WTC11 (cell line): ENCODE data around the gene LCT. TPM values are rescaled to one million over a fixed set of nuclear protein-coding genes. Genes with fewer than 3 reads are reported as not detected.

Experiments used
- ATAC-seq: fragments of 200-7000 bp; cut with Tn5 transposase; 2 replicates; pipeline ENCODE4 v1.10.0; 2021; ENCODE audit warnings: mild to moderate bottlenecking, moderate library complexity
- CTCF ChIA-PET: fragments of 300-600 bp; sonication (Branson Sonifier 250); formaldehyde crosslinking; loops from one replicate; lab custom pipeline; 2021; ENCODE audit warnings: antibody characterized with exemption; lab: Charles Lee
- POLR2A ChIA-PET: fragments of 350-600 bp; sonication (Branson Sonifier 250); formaldehyde crosslinking; loops from one replicate; lab custom pipeline; 2021; ENCODE audit warnings: antibody characterized with exemption; lab: Charles Lee
- DNase-seq: peaks from one replicate; pipeline ENCODE4 v3.0.0; 2021; ENCODE audit warnings: low spot score
- H3K27ac Mint-ChIP-seq: 2 replicates; pipeline ENCODE4 v1.8.0; 2021; ENCODE audit warnings: mixed read lengths
- H3K27me3 Mint-ChIP-seq: 2 replicates; pipeline ENCODE4 v1.8.0; 2021; ENCODE audit warnings: low read depth, mild to moderate bottlenecking, moderate library complexity, mixed read lengths
- H3K36me3 Mint-ChIP-seq: 2 replicates; pipeline ENCODE4 v1.8.0; 2021; ENCODE audit warnings: mixed read lengths
- H3K4me1 Mint-ChIP-seq: 2 replicates; pipeline ENCODE4 v1.8.0; 2022; ENCODE audit warnings: mixed read lengths
- H3K4me3 Mint-ChIP-seq: 2 replicates; pipeline ENCODE4 v1.8.0; 2021; ENCODE audit warnings: mild to moderate bottlenecking, moderate library complexity, mixed read lengths
- H3K9me3 Mint-ChIP-seq: 2 replicates; pipeline ENCODE4 v1.8.0; 2021; ENCODE audit warnings: mixed read lengths
- CBFB ChIP-seq: sonication (generic); formaldehyde crosslinking; IDR thresholded peaks from 2 replicates; pipeline ENCODE4 v1.8.1; 2022; ENCODE audit warnings: mild to moderate bottlenecking, low read depth, missing genetic modification reagents
- CREB1 ChIP-seq: sonication (generic); formaldehyde crosslinking; IDR thresholded peaks from 2 replicates; pipeline ENCODE4 v1.8.0; 2023; ENCODE audit warnings: mild to moderate bottlenecking, missing genetic modification reagents
- ESRRA ChIP-seq: sonication (generic); formaldehyde crosslinking; IDR thresholded peaks from 2 replicates; pipeline ENCODE4 v1.8.1; 2022; ENCODE audit warnings: mild to moderate bottlenecking, missing genetic modification reagents, borderline replicate concordance
- GABPB1 ChIP-seq: sonication (generic); formaldehyde crosslinking; IDR thresholded peaks from 2 replicates; pipeline ENCODE4 v1.8.1; 2023; ENCODE audit warnings: mild to moderate bottlenecking, missing genetic modification reagents
- JAZF1 ChIP-seq: fragments of 250-450 bp; sonication (Bioruptor Pico); IDR thresholded peaks from 2 replicates; pipeline ENCODE4 v1.9.0; 2021; ENCODE audit warnings: moderate library complexity, mild to moderate bottlenecking, inconsistent platforms
- MYBL2 ChIP-seq: sonication (generic); formaldehyde crosslinking; IDR thresholded peaks from 2 replicates; pipeline ENCODE4 v1.8.1; 2023; ENCODE audit warnings: mild to moderate bottlenecking, moderate library complexity, missing genetic modification reagents
- NR1H2 ChIP-seq: sonication (generic); formaldehyde crosslinking; IDR thresholded peaks from 2 replicates; pipeline ENCODE4 v1.9.0; 2021; ENCODE audit warnings: mild to moderate bottlenecking, moderate library complexity, missing genetic modification reagents
- TCF7 ChIP-seq: sonication (generic); formaldehyde crosslinking; IDR thresholded peaks from 2 replicates; pipeline ENCODE4 v1.8.0; 2022; ENCODE audit warnings: mild to moderate bottlenecking, low read depth, missing genetic modification reagents, moderate library complexity
- TP53 ChIP-seq: sonication (generic); formaldehyde crosslinking; IDR thresholded peaks from 2 replicates; pipeline ENCODE4 v1.8.1; 2023; ENCODE audit warnings: mild to moderate bottlenecking, missing genetic modification reagents
- ZNF317 ChIP-seq: sonication (generic); formaldehyde crosslinking; IDR thresholded peaks from 2 replicates; pipeline ENCODE4 v1.8.1; 2023; ENCODE audit warnings: low read depth, mild to moderate bottlenecking, moderate library complexity, missing genetic modification reagents, borderline replicate concordance
- total RNA-seq: library from RNA; stranded (reverse); gene quantifications from 3 replicates; pipeline ENCODE4 v1.2.3, GENCODE V29; 2021
- TF ChIP-seq, protein P1 (sequence below): sonication (generic); formaldehyde crosslinking; IDR thresholded peaks from 2 replicates; pipeline ENCODE4 v1.8.1; 2023; ENCODE audit warnings: mild to moderate bottlenecking, missing genetic modification reagents, moderate library complexity
- TF ChIP-seq, protein P2 (sequence below): sonication (generic); formaldehyde crosslinking; IDR thresholded peaks from 2 replicates; pipeline ENCODE4 v1.8.1; 2023; ENCODE audit warnings: mild to moderate bottlenecking, missing genetic modification reagents
- TF ChIP-seq, protein P3 (sequence below): sonication (generic); formaldehyde crosslinking; IDR thresholded peaks from 2 replicates; pipeline ENCODE4 v1.8.1; 2022; ENCODE audit warnings: low read depth, mild to moderate bottlenecking, moderate library complexity, missing genetic modification reagents, borderline replicate concordance
- TF ChIP-seq, protein P4 (sequence below): sonication (generic); formaldehyde crosslinking; IDR thresholded peaks from 2 replicates; pipeline ENCODE4 v1.8.0; 2022; ENCODE audit warnings: mild to moderate bottlenecking, missing genetic modification reagents
- TF ChIP-seq, protein P5 (sequence below): sonication (generic); formaldehyde crosslinking; IDR thresholded peaks from 2 replicates; pipeline ENCODE4 v1.8.1; 2023; ENCODE audit warnings: mild to moderate bottlenecking, missing genetic modification reagents, borderline replicate concordance
- TF ChIP-seq, protein P6 (sequence below): sonication (generic); formaldehyde crosslinking; conservative IDR thresholded peaks from 2 replicates; pipeline ENCODE4 v1.8.1; 2022; ENCODE audit warnings: mild to moderate bottlenecking, missing genetic modification reagents
- TF ChIP-seq, protein P7 (sequence below): sonication (generic); formaldehyde crosslinking; IDR thresholded peaks from 2 replicates; pipeline ENCODE4 v1.8.0; 2022; ENCODE audit warnings: mild to moderate bottlenecking, missing genetic modification reagents
- TF ChIP-seq, protein P8 (sequence below): sonication (generic); formaldehyde crosslinking; IDR thresholded peaks from 2 replicates; pipeline ENCODE4 v1.8.0; 2022; ENCODE audit warnings: mild to moderate bottlenecking, missing genetic modification reagents

The LCT gene
- total RNA-seq, 1 experiment from 2014 or later: 0.02 TPM

DNA sequence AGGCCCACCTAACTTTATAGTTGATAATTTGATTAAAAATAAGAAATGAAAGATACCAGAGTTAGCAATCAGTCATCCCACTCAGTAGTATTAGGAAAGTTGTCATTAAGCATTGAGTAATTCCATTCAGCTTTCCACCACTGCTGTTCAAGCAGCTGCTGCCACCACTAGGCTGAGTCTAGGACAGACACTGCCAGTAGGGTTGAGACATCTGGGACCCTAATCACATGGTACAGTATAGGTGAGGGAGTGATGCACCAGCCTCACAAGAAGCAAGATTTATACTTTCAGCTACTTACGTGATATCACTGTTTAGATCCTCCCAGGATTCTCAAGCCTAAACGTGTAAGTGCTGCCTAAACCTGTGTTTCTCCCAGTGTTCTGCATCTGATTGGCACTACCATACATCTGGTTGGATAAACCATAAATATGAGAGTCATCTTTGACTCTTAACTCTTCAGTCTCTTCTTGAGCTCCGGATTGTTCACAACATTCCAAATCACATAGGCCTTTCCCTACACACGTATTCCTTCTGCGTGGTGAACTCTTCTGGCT, 92.1 kb downstream of the LCT start:
- no peak for TF ChIP-seq TCF7 (CRISPR knock-in tag)
- TF ChIP-seq, protein P1, sequence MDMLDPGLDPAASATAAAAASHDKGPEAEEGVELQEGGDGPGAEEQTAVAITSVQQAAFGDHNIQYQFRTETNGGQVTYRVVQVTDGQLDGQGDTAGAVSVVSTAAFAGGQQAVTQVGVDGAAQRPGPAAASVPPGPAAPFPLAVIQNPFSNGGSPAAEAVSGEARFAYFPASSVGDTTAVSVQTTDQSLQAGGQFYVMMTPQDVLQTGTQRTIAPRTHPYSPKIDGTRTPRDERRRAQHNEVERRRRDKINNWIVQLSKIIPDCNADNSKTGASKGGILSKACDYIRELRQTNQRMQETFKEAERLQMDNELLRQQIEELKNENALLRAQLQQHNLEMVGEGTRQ (CRISPR knock-in tag): peak; percentile 23; the same call in 1 of the 2 replicates
- Mint-ChIP-seq H3K4me3 (peak overlapping the region; percentile 38), H3K27me3 (no peaks in the 10 kb centered on the region), H3K4me1 (peaks cover 21% of the 10 kb centered on the region), H3K27ac (no peak overlapping the region), H3K36me3 (peaks cover 25% of the 10 kb centered on the region), H3K9me3 (no peaks in the 10 kb centered on the region)
- ChIA-PET POLR2A (no interaction called here), CTCF (interaction anchor here (0.5 to 1.7 kb wide), 4 partner anchors 16 to 756 kb away, joined by 3 to 6 read pairs (median 4); no protein-coding TSS in a partner anchor)
- DNase-seq (peak; percentile 24), ATAC-seq (peak; percentile 14)

DNA sequence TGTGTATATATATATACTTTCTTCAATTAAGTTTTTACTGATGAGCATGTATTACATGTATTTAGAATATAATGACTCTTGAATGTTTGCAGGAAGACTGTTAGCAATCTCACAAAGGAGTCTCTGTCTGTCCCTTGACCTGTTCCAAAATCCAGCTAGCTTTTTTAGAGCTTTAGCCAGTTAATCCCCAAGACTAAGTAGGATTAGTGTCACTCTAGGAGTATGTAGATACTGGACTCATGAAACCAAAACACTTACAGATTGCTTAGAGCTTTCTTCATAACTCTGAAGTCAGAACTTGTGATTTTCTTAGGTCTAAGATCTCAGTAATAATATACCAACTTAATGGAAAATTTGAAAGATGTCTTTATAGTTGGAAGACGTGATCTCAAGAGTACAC, 93.1 kb downstream of the LCT start:
- Mint-ChIP-seq H3K4me3 (peak overlapping the region; percentile 38), H3K36me3 (peaks cover 15% of the 10 kb centered on the region), H3K4me1 (peaks cover 21% of the 10 kb centered on the region), H3K27ac (0 out of 2 replicates have a peak overlapping the region, but pooled peaks have one; percentile 28), H3K27me3 (no peaks in the 10 kb centered on the region), H3K9me3 (no peaks in the 10 kb centered on the region)
- TF ChIP-seq NR1H2 (CRISPR knock-in tag): no peak
- no peak for TF ChIP-seq CBFB (CRISPR knock-in tag)
- TF ChIP-seq ESRRA (CRISPR knock-in tag): no peak
- TF ChIP-seq, protein P2, sequence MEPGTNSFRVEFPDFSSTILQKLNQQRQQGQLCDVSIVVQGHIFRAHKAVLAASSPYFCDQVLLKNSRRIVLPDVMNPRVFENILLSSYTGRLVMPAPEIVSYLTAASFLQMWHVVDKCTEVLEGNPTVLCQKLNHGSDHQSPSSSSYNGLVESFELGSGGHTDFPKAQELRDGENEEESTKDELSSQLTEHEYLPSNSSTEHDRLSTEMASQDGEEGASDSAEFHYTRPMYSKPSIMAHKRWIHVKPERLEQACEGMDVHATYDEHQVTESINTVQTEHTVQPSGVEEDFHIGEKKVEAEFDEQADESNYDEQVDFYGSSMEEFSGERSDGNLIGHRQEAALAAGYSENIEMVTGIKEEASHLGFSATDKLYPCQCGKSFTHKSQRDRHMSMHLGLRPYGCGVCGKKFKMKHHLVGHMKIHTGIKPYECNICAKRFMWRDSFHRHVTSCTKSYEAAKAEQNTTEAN (CRISPR knock-in tag): no peak
- TF ChIP-seq, protein P3, sequence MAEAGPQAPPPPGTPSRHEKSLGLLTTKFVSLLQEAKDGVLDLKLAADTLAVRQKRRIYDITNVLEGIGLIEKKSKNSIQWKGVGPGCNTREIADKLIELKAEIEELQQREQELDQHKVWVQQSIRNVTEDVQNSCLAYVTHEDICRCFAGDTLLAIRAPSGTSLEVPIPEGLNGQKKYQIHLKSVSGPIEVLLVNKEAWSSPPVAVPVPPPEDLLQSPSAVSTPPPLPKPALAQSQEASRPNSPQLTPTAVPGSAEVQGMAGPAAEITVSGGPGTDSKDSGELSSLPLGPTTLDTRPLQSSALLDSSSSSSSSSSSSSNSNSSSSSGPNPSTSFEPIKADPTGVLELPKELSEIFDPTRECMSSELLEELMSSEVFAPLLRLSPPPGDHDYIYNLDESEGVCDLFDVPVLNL (CRISPR knock-in tag): no peak
- no peak for TF ChIP-seq TCF7 (CRISPR knock-in tag)
- no peak for TF ChIP-seq TP53
- TF ChIP-seq, protein P4, sequence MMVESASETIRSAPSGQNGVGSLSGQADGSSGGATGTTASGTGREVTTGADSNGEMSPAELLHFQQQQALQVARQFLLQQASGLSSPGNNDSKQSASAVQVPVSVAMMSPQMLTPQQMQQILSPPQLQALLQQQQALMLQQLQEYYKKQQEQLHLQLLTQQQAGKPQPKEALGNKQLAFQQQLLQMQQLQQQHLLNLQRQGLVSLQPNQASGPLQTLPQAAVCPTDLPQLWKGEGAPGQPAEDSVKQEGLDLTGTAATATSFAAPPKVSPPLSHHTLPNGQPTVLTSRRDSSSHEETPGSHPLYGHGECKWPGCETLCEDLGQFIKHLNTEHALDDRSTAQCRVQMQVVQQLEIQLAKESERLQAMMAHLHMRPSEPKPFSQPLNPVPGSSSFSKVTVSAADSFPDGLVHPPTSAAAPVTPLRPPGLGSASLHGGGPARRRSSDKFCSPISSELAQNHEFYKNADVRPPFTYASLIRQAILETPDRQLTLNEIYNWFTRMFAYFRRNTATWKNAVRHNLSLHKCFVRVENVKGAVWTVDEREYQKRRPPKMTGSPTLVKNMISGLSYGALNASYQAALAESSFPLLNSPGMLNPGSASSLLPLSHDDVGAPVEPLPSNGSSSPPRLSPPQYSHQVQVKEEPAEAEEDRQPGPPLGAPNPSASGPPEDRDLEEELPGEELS (CRISPR knock-in tag): no peak
- no peak for TF ChIP-seq ZNF317 (CRISPR knock-in tag)
- TF ChIP-seq MYBL2 (CRISPR knock-in tag): no peak
- TF ChIP-seq, protein P5, sequence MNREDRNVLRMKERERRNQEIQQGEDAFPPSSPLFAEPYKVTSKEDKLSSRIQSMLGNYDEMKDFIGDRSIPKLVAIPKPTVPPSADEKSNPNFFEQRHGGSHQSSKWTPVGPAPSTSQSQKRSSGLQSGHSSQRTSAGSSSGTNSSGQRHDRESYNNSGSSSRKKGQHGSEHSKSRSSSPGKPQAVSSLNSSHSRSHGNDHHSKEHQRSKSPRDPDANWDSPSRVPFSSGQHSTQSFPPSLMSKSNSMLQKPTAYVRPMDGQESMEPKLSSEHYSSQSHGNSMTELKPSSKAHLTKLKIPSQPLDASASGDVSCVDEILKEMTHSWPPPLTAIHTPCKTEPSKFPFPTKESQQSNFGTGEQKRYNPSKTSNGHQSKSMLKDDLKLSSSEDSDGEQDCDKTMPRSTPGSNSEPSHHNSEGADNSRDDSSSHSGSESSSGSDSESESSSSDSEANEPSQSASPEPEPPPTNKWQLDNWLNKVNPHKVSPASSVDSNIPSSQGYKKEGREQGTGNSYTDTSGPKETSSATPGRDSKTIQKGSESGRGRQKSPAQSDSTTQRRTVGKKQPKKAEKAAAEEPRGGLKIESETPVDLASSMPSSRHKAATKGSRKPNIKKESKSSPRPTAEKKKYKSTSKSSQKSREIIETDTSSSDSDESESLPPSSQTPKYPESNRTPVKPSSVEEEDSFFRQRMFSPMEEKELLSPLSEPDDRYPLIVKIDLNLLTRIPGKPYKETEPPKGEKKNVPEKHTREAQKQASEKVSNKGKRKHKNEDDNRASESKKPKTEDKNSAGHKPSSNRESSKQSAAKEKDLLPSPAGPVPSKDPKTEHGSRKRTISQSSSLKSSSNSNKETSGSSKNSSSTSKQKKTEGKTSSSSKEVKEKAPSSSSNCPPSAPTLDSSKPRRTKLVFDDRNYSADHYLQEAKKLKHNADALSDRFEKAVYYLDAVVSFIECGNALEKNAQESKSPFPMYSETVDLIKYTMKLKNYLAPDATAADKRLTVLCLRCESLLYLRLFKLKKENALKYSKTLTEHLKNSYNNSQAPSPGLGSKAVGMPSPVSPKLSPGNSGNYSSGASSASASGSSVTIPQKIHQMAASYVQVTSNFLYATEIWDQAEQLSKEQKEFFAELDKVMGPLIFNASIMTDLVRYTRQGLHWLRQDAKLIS (CRISPR knock-in tag): no peak
- TF ChIP-seq, protein P6, sequence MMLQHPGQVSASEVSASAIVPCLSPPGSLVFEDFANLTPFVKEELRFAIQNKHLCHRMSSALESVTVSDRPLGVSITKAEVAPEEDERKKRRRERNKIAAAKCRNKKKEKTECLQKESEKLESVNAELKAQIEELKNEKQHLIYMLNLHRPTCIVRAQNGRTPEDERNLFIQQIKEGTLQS (CRISPR knock-in tag): no peak
- TF ChIP-seq, protein P7, sequence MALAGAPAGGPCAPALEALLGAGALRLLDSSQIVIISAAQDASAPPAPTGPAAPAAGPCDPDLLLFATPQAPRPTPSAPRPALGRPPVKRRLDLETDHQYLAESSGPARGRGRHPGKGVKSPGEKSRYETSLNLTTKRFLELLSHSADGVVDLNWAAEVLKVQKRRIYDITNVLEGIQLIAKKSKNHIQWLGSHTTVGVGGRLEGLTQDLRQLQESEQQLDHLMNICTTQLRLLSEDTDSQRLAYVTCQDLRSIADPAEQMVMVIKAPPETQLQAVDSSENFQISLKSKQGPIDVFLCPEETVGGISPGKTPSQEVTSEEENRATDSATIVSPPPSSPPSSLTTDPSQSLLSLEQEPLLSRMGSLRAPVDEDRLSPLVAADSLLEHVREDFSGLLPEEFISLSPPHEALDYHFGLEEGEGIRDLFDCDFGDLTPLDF (CRISPR knock-in tag): no peak
- no peak for TF ChIP-seq GABPB1 (CRISPR knock-in tag)
- TF ChIP-seq, protein P8, sequence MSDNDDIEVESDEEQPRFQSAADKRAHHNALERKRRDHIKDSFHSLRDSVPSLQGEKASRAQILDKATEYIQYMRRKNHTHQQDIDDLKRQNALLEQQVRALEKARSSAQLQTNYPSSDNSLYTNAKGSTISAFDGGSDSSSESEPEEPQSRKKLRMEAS (CRISPR knock-in tag): no peak
- no peak for TF ChIP-seq JAZF1 (CRISPR knock-in tag)
- no peak for TF ChIP-seq CREB1 (CRISPR knock-in tag)
- ChIA-PET CTCF (interaction anchor here (1.5 kb wide), 2 partner anchors 54 to 755 kb away, joined by 3 read pairs; no protein-coding TSS in a partner anchor), POLR2A (no interaction called here)
- DNase-seq (no peak), ATAC-seq (no peak)
